GM21381 (cell line): ENCODE results near the gene ITGB5.

Experiments used
- ATAC-seq: cut with Tn5 transposase; IDR thresholded peaks from one replicate; pipeline ENCODE4 v1.9.1; 2021; ENCODE audit warnings: mild to moderate bottlenecking, moderate library complexity; ENCODE audit not compliant: unreplicated experiment

The ITGB5 gene

DNA sequence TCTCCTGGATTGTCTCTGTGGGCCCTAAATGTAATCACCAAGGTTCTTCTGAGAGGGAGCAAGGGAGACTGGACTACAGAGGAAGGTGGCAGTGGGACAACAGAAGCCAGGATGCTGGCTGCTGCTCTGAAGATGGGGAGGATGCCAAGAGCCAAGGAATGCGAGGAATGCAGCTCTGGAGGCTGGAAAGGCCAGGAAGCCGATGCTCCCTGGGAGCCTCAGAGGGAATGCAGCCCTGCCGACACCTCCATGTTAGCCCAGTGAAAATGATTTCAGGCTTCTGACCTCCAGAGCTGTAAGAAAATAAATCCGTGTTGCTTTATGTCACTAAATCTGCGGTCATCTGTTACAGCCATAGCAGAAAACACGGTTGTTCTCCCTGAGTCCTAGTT, 112.8 kb downstream of the ITGB5 start:
- ATAC-seq: no peak

DNA sequence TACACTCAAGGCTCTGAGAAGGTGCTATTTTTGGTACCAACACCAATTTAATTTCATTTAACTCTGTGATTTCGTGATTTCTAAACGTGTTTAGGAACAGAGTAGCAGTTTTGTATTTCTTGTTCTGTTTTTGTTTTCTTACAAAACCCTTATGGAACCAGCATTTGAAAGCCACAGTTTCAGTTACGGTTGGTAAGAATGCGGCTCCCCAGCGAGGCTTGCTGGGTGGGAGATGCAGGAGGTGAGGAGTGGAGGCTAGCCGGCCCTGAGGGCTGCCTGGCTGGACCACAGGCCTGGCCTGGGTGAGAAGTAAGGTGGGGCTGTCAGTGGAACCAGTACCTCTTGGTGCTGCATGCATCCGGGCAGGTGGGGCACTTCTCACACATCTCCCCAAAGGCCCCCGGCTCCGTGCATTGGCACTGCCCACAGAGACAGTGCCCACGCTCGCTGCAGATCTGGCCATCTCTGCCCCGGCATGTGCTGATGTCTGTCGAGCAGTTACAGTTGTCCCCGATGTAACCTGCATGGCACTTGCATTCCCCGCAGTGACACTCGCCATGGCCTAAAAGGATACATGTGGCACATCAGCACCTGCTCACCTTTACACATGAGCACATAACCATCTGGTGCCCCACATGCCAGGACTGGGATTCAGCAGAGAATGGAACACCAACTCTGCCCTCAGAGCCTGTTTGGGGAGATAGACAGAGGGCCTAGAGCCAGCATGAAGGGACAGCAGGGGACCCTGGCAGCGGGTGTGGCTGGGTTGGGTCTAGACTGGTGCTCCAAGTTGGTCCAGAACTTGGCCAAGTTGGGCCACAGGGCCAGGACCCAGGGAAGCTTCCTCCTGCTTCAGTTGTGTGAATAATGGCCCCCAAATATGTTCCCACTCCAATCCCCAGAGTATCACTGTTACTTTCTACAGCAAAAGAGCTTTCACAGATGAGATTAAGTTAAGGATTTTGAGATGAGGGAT, 113.5 kb downstream of the ITGB5 start:
- ATAC-seq: no peak

DNA sequence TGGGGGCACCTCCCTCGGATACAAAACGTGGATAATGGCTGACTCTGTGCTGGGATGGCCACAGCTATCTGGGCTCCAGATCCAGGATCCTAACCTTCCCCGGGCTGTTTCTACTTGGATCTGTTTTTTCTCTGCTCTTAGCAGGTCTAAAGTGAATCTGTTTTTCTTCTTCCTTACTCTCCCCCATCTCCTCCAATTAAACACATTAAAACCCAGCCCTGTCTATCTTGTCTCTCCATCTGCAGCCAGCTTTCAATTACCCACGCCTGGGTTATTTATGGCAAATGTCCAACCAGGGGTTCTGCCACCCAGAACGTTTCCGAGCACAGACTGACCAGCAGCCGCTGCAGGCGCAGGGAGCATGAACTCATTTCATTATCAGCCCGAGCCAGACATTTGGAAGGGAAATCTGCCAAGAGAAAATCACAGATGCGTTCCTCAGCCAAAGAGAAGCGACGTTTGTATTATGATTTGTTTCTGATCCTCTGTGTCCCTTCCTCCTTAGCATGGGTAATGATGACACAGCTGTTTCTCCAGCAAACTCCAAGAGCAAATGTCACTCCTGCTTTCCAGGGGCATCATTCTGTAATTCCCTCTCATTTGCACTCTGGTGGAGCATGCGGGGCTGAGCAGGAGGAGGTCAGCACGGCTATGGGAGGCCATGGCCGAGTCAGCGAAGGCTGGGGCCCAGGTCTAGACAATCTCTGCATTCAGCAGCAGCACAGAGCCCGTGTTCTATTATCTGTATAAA, 114.9 kb downstream of the ITGB5 start:
- ATAC-seq: no peak

DNA sequence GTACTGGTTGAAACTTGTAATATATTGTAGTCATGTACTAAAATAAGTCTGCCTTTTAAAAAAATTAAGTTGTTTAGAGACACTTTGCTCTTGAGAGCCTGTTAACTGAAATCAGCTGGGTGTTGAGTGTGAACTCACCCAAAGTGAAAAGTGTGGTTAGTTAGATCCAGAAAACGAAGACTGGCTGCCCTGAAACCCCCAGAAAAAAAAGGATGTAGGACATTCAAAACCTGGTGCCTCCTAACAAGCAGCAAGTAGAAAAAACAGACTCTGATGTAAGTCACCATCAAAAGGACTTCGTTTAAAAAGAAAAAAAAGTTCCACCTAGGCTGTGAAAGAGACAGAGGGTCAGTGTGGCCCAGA, 116.1 kb downstream of the ITGB5 start:
- ATAC-seq: no peak

DNA sequence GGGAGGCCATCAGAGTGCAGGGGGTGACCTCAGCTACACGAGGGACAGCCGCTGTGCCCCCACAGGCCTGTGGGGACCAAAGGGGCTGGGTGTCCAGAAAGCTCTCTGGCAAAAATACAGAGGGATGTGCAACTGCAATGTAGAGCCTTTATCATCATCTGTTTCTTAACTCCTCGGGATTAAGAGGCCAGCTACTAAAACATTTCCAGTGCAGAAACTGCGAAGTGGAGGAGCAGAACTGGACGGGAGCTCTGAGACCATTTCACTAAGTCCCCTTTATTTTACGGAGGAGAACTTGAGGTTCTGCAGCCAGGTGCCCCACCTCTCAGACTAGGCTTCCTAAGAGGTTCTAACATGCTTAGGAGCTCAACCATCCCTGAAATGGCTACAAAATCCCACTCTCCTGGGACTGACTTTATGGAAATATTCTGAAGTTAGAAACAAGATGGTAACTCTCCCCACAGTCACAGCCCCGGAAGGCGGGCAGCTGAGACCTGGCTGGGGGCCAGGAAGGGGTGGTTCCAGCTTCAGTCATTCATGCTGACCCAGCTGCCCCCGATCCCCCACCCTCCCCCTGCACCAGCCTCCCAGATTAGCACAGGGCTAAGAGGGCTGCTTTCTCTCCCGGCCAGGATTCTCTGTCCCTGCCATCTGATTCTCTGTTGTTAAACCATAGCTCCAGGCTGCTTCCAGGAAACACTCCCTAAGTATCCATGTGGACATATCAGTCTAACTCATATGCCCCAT, 116.7 kb downstream of the ITGB5 start:
- no peak for ATAC-seq

DNA sequence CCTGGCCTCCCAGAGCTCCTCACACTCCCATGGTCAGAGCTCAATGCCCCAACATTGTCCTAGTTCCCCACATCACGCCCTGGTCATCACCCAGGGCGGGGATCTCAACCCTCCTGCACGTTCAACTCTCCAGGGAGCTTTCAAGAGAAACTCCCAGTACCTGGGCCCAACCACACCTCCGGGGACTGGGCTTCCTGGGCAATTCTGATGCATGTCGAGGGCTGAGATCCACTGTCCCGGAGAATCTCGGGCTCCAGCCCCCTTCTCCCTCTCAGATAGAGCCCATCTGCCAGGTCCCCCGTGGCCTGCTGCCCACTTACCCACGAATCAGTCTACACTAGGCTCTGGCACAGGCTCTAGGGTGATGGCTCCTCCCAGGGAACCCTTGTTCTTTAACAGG, 117.7 kb downstream of the ITGB5 start:
- ATAC-seq: no peak

DNA sequence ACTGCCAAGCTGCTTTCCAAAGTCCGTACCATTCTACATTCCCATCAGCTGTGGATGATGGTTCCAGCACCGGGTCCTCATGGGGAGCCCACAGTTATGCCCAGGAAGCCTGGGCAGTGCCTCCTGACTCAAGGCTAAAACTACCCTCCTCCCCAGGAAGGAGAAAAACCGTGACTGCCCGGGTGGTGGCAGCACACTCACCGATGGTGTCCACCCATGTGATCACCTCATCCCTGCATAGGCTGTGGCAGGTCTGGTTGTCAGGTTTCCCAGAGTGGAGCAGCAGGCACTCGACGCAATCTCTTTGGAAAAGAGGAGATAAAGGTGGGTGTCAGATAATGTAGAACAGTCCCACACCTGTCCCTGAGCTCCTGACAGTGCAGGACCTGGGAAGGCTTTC, 118.4 kb downstream of the ITGB5 start:
- ATAC-seq: no peak

DNA sequence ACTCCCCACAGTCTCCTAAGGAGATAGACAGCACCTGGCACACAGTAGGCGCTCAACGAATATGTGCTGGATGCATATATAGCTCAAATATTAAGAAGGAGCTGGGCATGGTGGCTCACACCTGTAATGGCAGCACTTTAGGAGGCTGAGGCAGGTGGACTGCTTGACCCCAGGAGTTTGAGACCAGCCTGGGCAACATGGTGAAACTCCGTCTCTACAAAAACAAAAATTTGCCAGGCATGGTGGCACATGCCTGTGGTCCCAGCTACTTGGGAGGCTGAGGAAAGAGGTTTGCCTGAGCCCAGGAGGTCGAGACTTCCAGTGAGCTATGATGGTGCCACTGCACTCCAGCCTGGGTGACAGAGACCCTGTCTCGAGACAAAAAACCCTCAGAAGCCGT, 119.5 kb downstream of the ITGB5 start:
- ATAC-seq: no peak

DNA sequence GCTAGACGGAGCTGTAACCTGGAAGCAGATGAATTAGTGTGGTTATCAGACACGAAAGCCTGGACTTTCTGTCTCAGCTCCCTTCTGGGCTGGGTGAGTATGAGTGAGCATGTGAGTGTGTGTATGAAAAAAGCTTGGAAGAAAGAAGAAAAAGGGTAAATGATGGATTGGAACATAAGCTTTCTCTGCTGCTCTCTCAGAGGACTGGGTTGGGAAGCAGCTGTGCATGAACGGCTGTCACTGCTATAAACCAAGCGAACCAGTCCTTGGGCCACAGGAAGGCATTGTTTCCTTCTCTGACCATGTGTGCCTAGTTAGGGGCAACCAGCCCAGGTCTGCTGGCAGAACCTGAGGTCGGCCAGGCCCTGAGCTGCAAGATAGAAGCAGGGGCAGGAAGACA, 119.9 kb downstream of the ITGB5 start:
- ATAC-seq: no peak

DNA sequence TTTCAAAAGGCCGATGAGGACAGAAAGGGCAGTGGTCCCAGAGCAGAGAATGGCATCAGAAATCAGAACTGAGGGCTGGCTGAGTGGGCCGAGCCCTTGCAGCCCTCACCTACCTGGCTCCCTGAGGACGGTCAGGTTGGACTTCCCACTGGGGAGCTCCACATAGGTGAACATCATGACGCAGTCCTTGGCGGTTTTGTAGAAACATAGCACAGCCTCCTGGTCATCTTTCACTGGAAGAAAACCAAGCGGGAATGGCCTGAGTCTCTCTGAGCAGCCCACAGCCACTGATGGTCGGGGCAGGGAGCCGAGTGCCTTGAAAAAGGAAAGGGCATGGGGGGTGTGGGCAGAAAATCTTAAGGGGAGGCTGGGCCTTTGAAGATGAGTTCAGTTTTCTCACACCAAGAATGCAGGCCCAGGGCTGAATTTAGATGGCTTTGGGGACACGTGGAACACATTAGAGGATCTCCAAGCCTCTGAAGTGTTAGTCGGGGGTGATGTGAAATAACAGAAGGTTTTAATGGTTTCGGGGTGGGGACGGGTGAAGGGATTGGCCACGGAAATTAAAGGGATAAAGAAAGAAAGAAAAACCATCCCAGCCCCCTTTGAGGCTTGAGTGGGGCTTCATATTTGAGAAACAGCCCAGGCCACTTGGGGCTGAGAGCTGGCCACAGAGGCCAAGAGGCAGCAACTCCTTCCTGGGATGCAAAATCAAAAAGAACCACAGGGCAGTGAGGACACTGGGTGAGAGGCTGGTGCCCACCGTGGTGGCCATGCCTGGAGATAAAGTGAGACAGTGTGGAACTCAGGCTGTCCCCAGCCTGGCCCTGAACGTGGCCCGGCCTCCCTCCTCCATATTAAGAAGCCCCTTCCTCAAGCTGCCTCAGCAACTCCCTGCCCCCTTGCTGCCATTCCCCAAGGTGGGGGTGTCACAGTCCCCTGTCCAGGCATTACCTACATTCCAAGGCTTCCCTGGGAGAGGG, 120.8 kb downstream of the ITGB5 start:
- no peak for ATAC-seq

DNA sequence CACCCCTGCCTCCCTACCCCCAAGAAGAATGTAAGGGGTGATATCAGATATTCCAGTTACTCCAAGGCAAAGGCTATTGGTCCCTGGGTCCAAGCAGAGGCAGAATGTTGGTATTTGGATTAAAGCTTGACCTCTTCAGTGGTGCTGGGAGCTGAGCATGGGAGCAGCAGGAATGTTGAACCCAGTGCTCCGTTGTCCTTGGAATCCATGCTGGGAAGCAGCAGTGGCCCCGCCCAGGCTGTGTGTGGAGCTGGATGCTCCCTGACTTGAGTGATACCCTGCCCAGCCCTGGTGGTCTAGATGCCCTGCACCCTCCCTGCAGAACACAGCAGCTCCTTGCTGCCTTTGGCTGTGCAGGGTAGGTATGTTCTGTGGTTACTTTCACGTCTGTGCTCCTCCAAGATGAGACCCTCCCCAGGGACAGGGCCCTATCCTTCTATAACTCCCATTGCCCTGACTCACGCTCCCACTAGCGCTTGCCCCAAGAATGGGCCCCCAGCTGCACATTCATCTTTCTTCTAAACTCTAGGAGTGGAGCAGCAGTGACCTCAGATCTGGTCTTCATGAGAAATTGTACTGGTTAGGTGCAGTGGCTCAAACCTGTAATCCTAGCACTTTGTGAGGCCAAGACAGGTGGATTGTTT, 121.8 kb downstream of the ITGB5 start:
- no peak for ATAC-seq

DNA sequence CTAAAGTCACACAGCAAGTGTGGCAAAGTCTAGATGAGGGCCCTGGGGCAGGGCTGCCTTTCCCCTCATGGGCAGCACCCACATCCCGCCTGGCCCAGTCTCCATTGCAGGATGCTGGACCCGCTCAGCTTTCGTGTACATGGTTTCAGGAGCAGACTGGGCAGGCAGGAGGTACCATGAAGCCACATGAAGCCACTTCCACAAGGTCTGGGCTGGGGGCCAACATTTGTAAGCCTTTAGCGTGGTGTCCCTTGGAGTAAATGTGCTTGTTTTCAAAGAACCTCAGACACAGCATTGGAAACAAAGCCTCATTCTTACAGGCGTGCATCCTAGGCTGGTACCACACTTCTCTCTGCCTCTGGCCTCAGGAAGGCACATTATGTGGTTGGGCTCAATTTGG, 122.4 kb downstream of the ITGB5 start:
- no peak for ATAC-seq

DNA sequence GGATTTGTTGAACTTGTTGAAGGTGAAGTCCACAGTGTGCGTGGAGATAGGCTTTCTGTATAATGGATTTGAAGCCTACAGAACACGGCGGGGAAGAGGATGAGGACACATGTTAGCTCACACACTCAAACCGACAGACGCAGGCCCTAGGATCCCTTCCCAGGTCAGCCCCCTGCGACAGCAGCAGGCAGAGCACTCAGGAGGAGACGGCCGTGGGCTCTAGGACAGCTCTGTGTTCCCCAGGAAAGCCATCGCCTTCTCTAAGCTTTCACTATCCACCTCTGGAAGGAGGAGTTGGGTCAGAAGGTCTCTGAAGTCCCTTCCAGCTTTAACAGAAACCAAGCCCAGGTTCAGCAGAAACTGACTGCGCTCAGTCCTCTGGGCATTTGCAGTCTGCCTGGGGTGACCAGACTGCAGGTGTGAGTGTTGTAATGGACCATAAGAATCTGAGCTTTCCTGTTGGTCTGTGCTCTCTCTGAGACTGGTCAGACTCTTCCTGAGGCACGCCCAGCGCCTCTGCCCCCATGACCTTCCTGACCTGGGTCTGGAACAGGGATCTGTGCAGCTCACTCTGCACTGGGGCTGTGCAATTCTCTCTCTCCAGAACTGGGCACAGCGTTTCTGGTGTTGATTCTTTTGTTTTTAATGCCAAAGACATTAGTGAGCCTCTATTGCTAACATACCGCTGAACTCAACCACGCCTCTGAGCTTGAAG, 123.4 kb downstream of the ITGB5 start:
- no peak for ATAC-seq

DNA sequence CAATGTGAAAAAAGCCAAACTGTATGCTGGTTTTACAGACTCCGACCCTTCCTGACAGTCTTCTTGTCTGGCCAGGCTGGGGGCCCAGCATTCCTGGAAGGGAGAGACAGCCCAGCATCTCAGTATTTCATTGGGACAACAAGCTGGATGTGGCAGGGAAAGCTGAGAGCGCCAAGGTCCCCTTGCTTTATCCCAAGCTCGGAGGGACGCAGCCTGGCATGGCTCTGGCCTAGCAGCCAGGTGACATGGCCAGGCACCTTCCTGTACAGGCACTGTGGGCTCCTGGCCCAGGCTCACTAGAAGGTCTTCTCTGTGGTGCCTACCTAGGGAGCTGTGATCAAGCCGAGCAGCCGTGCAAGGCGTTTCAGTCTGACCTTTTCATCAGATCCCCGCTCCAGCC, 124.0 kb downstream of the ITGB5 start:
- ATAC-seq: no peak

DNA sequence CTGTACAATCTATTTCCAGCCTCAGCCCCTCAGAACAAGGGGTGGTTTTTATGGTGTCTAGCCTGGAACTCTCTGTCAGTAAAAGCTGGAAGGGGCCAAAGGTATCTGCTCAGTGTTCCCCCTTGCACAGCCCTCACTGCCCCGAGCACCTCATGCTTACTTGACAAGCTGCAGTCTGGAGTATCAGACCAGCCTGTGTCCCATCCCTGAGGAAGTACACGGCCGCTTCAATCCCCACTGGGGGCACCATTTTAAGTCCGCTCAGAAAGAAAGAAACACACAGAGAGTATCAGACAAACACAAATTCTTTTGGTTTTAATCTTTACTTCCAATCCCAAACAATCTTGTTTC, 124.5 kb downstream of the ITGB5 start:
- ATAC-seq: no peak

DNA sequence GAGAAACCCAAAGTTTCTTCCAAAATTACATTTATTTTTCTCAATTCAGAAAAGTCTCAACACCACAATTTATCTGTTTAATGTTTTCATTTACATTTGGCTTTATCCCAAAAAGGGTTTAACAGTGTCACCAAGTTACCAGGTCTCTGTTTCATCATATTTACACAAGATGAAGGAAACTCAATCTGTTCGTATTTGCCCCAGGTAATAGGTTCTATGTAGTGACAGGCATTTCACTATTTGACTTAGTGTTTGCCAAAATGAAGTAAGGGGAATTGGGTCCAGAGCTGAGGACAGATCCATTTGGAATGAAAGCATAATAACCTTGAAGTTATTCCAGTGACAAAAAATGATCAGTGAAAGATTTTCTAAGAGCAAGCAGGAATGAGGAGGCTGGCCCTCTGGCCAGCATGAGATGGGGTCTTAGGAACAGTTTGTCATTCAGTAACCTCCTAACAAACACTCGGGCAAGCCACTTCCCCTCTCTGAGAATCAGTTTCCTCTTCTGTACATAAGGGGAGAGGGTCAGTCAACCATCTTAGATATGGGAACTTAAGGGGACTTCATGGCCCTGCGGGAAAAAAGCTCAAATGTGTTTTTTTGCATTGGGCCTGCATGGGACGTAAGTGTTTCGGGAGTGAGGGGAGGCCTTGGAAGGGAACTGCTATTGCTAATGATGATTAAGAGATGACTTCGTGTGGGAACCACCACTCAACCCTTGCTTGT, 125.1 kb downstream of the ITGB5 start:
- no peak for ATAC-seq

DNA sequence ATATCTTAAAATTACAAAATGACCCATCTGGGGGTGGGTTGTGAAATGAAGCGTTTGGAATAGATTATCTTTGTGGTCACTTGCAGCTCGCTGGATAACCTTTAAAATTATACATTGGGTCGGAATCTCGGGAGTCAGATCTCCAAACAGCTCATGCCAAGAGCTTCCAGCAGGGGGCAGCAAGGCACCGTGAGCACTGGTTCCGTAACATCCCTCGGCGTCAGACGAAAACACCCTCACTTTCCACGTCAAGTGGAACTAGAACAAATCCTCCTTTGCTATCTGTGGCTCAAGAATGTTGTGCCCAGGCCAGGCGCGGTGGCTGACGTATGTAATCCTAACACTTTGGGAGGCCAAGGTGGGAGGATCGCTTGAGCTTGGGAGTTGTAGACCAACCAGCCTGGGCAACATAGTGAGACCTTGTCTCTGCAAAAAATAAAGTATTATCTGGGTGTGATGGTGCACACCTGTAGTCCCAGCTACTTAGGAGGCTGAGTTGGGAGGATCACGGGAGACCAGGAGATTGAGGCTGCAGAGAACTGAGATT, 125.8 kb downstream of the ITGB5 start:
- peak; percentile 51 for ATAC-seq

DNA sequence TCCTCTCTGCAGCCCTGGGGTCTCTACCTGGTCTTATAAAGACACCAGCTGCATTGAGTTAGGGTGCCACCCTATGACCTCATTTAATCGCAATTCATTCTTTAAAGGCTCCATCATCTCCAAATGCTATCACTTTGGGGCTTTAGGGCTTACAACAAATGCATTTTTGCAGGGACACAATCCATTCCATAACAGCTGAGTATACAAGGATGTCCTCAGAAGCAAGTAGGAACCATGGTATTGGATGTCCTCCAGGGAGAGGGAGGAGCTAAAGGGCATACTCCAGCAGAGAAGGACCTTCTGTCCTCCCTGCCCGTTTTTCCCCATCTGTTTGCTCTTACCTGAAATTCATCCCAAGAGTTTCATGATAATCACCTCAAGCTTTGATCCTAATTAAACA, 126.6 kb downstream of the ITGB5 start:
- no peak for ATAC-seq
